GM23248 (cell line): Measurements from ENCODE around the gene SIX4.

Experiments used
- EZH2 ChIP-seq: fragments of 200-600 bp; sonication (generic); IDR thresholded peaks from 2 replicates; pipeline ENCODE4 v1.6.1; 2018; ENCODE audit warnings: antibody characterized with exemption, mild to moderate bottlenecking; ENCODE audit not compliant: insufficient read depth, poor library complexity, severe bottlenecking
- EZH2phosphoT487 ChIP-seq: fragments of 200-600 bp; sonication (generic); IDR thresholded peaks from 2 replicates; pipeline ENCODE4 v1.6.1; 2018; ENCODE audit warnings: antibody characterized with exemption, moderate library complexity, mild to moderate bottlenecking, low read depth; ENCODE audit not compliant: insufficient read depth

GRCh38 chr14:60720391-60720790 is 3.8 kb downstream of the SIX4 start:
- no peak for TF ChIP-seq EZH2
- TF ChIP-seq EZH2phosphoT487: no peak
